ENCODE measurements around the gene BICDL1. TPM values are rescaled to one million over a fixed set of nuclear protein-coding genes. Genes with fewer than 3 reads are reported as not detected.

BICDL1 gene
- polyA plus RNA-seq, 3 donors: 34.7 to 62.4 (median 35.3) TPM

- DNase-seq (ENCODE audit: extremely low read depth in 1 of 11, low read depth in 9 of 11, low spot score in 4 of 11): no peak
These were observed 143.9 kb downstream of the BICDL1 start for GRCh38 chr12:120132863-120133385.

GRCh38 chr12:120134307-120134980 lies 145.4 kb downstream of the BICDL1 start:
- no peak for DNase-seq (ENCODE audit: extremely low read depth in 1 of 11, low read depth in 9 of 11, low spot score in 4 of 11)

GRCh38 chr12:120136093-120136770 lies 147.2 kb downstream of the BICDL1 start:
- DNase-seq (ENCODE audit: extremely low read depth in 1 of 11, low read depth in 9 of 11, low spot score in 4 of 11): no peak

- no peak for DNase-seq (ENCODE audit: extremely low read depth in 1 of 11, low read depth in 9 of 11, low spot score in 4 of 11)
These were observed 148.8 kb downstream of the BICDL1 start for GRCh38 chr12:120137833-120138232.

- no peak for DNase-seq (ENCODE audit: extremely low read depth in 1 of 11, low read depth in 9 of 11, low spot score in 4 of 11)
These were observed 149.3 kb downstream of the BICDL1 start for GRCh38 chr12:120138366-120138765.

- DNase-seq (ENCODE audit: extremely low read depth in 1 of 11, low read depth in 9 of 11, low spot score in 4 of 11): no peak
These were observed 150.9 kb downstream of the BICDL1 start for GRCh38 chr12:120139958-120140357.

GRCh38 chr12:120140603-120141002 lies 151.6 kb downstream of the BICDL1 start:
- DNase-seq (ENCODE audit: extremely low read depth in 1 of 11, low read depth in 9 of 11, low spot score in 4 of 11): no peak

- no peak for DNase-seq (ENCODE audit: extremely low read depth in 1 of 11, low read depth in 9 of 11, low spot score in 4 of 11)
These were observed 152.3 kb downstream of the BICDL1 start for GRCh38 chr12:120141336-120141735.

- no peak for DNase-seq (ENCODE audit: extremely low read depth in 1 of 11, low read depth in 9 of 11, low spot score in 4 of 11)
These were observed 153.3 kb downstream of the BICDL1 start for GRCh38 chr12:120142231-120142877.

Other genes with a start within 250 kb of the BICDL1 start
- gene CIT, start 111.9 kb upstream of the BICDL1 start, polyA plus RNA-seq (ENCODE audit: insufficient read length in 3 of 3): 10 to 100 TPM; 18.3 to 26.7 (median 19.1) TPM
- 10 to 100 TPM; 34.9 to 43.1 (median 36.9) TPM for gene RAB35, start 127.5 kb downstream of the BICDL1 start, polyA plus RNA-seq (ENCODE audit: insufficient read length in 3 of 3)
- 10 to 100 TPM; 49.4 to 63.4 (median 55.9) TPM for gene GCN1, start 205.5 kb downstream of the BICDL1 start, polyA plus RNA-seq (ENCODE audit: insufficient read length in 3 of 3)
- 1,000 to 10,000 TPM; 2,613 to 2,905 (median 2,670) TPM for gene RPLP0, start 211.9 kb downstream of the BICDL1 start, polyA plus RNA-seq (ENCODE audit: insufficient read length in 3 of 3)

All from renal cortex interstitium (tissue), 11 donors.